Muscle layer of colon (tissue), 2 donors: ENCODE measurements around the gene TM9SF2.

Experiments used
- H3K27ac ChIP-seq: one replicate; pipeline ENCODE4 v1.7.0; 2013; ENCODE audit warnings: low read depth, mild to moderate bottlenecking, low read length, moderate library complexity
- H3K27me3 ChIP-seq, 2 donors: one replicate each; pipeline ENCODE4 v1.7.0; 2013; ENCODE audit warnings: low read length in 2 of 2, mild to moderate bottlenecking in 2 of 2; ENCODE audit not compliant: insufficient read depth in 2 of 2, control insufficient read depth in 1 of 2
- H3K36me3 ChIP-seq: one replicate; pipeline ENCODE4 v1.7.0; 2013; ENCODE audit warnings: mild to moderate bottlenecking, low read length; ENCODE audit not compliant: insufficient read depth
- H3K4me1 ChIP-seq: one replicate; pipeline ENCODE4 v1.7.0; 2013; ENCODE audit warnings: mild to moderate bottlenecking, low read length; ENCODE audit not compliant: insufficient read depth
- H3K4me3 ChIP-seq, 2 donors: one replicate each; pipeline ENCODE4 v1.7.0; 2013; ENCODE audit warnings: low read length in 2 of 2, low read depth in 1 of 2, mild to moderate bottlenecking in 1 of 2, moderate library complexity in 1 of 2
- H3K9ac ChIP-seq: one replicate; pipeline ENCODE4 v1.7.0; 2013; ENCODE audit warnings: low read length
- H3K9me3 ChIP-seq: one replicate; pipeline ENCODE4 v1.7.0; 2013; ENCODE audit warnings: mild to moderate bottlenecking, low read length
- donor health status: abdominal sarcoma.
- donor health status: Adenocarcinoma of cecum.

Gene TM9SF2

GRCh38 chr13:99516153-99516929 is 15.1 kb downstream of the TM9SF2 start:
- H3K27me3 ChIP-seq, result no peaks in the 10 kb centered on the region
- no peak overlapping the region for H3K9ac ChIP-seq
- peaks cover 12% of the 10 kb centered on the region for H3K36me3 ChIP-seq
- H3K9me3 ChIP-seq, result no peaks in the 10 kb centered on the region
- no peak overlapping the region for H3K4me3 ChIP-seq
- H3K27ac ChIP-seq, result no peak overlapping the region
- H3K4me1 ChIP-seq, result peaks cover 17% of the 10 kb centered on the region

- Histone ChIP-seq H3K4me1 (peaks cover 6% of the 10 kb centered on the region), H3K27ac (no peak overlapping the region), H3K4me3 (no peak overlapping the region), H3K9ac (no peak overlapping the region), H3K27me3 (no peaks in the 10 kb centered on the region), H3K36me3 (peaks cover 22% of the 10 kb centered on the region), H3K9me3 (no peaks in the 10 kb centered on the region)
These were observed 16.3 kb downstream of the TM9SF2 start for GRCh38 chr13:99517577-99517976.

DNA sequence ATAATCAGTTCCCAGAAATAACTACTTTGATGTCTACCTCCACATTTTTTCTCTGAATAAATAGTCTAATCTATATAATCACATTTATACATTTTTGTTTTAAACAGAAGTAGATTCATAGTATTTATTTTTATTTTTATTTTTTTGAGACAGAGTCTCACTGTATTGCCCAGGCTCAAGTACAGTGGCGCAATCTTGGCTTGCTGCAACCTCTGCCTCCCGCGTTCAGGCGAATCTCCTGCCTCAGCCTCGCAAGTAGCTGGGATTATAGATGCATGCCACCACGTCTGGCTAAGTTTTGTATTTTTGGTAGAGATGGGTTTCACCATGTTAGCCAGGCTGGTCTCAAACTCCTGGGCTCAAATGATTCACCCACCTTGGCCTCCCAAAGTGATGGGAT is 16.7 kb downstream of the TM9SF2 start:
- no peaks in the 10 kb centered on the region for H3K27me3 ChIP-seq
- H3K36me3 ChIP-seq, result peaks cover 27% of the 10 kb centered on the region
- no peak overlapping the region for H3K9ac ChIP-seq

GRCh38 chr13:99522298-99522697 is 21.0 kb downstream of the TM9SF2 start:
- Histone ChIP-seq H3K4me3 (no peak overlapping the region), H3K27me3 (no peaks in the 10 kb centered on the region), H3K9me3 (no peaks in the 10 kb centered on the region), H3K4me1 (no peaks in the 10 kb centered on the region), H3K36me3 (peaks cover 36% of the 10 kb centered on the region), H3K27ac (no peak overlapping the region), H3K9ac (no peak overlapping the region)

More for the DNA sequence above, 16.7 kb downstream of the TM9SF2 start:
- H3K27ac ChIP-seq, result no peak overlapping the region
- H3K4me1 ChIP-seq, result peaks cover 6% of the 10 kb centered on the region
- no peak overlapping the region for H3K4me3 ChIP-seq
- H3K9me3 ChIP-seq, result no peaks in the 10 kb centered on the region

- Histone ChIP-seq H3K9ac (no peak overlapping the region), H3K27me3 (no peaks in the 10 kb centered on the region), H3K4me3 (no peak overlapping the region), H3K9me3 (no peaks in the 10 kb centered on the region), H3K27ac (no peak overlapping the region), H3K36me3 (peaks cover 32% of the 10 kb centered on the region), H3K4me1 (no peaks in the 10 kb centered on the region)
These were observed 22.6 kb downstream of the TM9SF2 start for GRCh38 chr13:99523838-99524237.

GRCh38 chr13:99525967-99526366 is 24.7 kb downstream of the TM9SF2 start:
- H3K9me3 ChIP-seq, result no peaks in the 10 kb centered on the region
- no peak overlapping the region for H3K9ac ChIP-seq
- H3K27me3 ChIP-seq, result no peaks in the 10 kb centered on the region
- H3K4me1 ChIP-seq, result no peaks in the 10 kb centered on the region
- H3K27ac ChIP-seq, result no peak overlapping the region
- no peak overlapping the region for H3K4me3 ChIP-seq
- peaks cover 35% of the 10 kb centered on the region for H3K36me3 ChIP-seq

DNA sequence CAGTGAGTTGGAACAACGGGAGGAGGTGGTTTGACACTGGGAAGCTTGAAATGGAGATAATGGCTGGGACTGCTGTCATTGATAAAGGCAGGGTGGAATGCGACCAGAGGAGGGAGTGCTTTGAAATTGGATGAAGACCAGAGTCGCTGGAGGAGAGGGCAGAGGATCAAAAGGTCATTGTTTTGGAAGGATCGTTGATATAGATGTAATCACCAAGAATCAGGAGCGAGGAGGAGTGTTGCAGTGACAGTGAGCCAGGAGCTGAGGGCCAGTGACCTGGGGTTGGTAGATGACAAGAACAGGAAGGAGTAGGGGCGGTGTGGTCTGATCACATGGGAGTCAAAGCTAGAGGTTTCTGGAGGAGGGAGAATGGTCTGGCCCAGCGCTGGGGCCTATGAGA is 25.3 kb downstream of the TM9SF2 start:
- no peaks in the 10 kb centered on the region for H3K4me1 ChIP-seq
- no peaks in the 10 kb centered on the region for H3K27me3 ChIP-seq
- no peak overlapping the region for H3K4me3 ChIP-seq
- H3K9ac ChIP-seq, result no peak overlapping the region
- no peak overlapping the region for H3K27ac ChIP-seq
- H3K36me3 ChIP-seq, result peaks cover 31% of the 10 kb centered on the region
- H3K9me3 ChIP-seq, result no peaks in the 10 kb centered on the region

DNA sequence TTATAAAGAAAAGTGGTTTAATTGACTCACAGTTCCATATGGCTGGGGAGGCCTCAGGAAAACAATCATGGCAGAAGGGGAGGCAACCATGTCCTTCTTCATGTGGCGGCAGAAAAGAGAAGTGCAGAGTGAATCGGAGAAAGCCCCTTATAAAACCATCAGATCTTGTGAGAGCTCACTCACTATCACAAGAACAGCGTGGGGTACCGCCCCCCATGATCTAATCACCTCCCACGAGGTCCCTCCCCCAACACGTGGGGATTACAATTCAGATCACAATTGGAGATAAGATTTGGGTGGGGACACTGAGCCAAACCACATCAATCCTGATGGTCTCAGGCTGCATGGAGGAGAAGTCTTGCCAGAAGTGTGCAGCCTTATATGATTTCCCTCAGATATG is 26.0 kb downstream of the TM9SF2 start:
- H3K9me3 ChIP-seq, result no peaks in the 10 kb centered on the region
- no peaks in the 10 kb centered on the region for H3K27me3 ChIP-seq
- no peaks in the 10 kb centered on the region for H3K4me1 ChIP-seq
- no peak overlapping the region for H3K9ac ChIP-seq
- H3K27ac ChIP-seq, result no peak overlapping the region
- no peak overlapping the region for H3K4me3 ChIP-seq
- peaks cover 25% of the 10 kb centered on the region for H3K36me3 ChIP-seq

DNA sequence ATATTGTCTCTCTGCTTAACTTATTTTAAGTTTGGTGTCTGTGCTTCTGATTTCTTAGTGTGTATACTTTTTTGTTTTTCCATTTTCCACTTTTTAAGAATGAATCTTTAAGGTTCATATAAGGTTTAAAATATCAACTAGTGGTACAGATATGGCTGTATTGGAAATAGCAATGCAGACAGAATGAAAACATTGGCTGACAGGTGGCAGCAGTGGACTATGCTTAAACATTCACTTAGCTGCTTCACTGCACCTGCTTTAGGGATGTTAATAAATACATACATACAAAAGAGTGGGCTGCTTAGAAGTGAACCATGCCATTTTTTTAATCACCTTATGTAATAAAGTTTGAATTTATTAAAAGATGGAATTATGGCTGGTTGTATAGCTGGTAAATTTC is 27.3 kb downstream of the TM9SF2 start:
- Histone ChIP-seq H3K36me3 (peaks cover 12% of the 10 kb centered on the region), H3K4me1 (no peaks in the 10 kb centered on the region), H3K27ac (no peak overlapping the region), H3K9me3 (no peaks in the 10 kb centered on the region), H3K9ac (no peak overlapping the region), H3K27me3 (no peaks in the 10 kb centered on the region), H3K4me3 (no peak overlapping the region)

GRCh38 chr13:99536023-99536422 is 34.8 kb downstream of the TM9SF2 start:
- Histone ChIP-seq H3K9me3 (no peaks in the 10 kb centered on the region), H3K27me3 (no peaks in the 10 kb centered on the region), H3K27ac (no peak overlapping the region), H3K4me3 (no peak overlapping the region), H3K9ac (no peak overlapping the region), H3K4me1 (no peaks in the 10 kb centered on the region), H3K36me3 (peaks cover 6% of the 10 kb centered on the region)

- H3K36me3 ChIP-seq, result peaks cover 30% of the 10 kb centered on the region
These were observed 39.3 kb downstream of the TM9SF2 start for GRCh38 chr13:99540530-99540929.

DNA sequence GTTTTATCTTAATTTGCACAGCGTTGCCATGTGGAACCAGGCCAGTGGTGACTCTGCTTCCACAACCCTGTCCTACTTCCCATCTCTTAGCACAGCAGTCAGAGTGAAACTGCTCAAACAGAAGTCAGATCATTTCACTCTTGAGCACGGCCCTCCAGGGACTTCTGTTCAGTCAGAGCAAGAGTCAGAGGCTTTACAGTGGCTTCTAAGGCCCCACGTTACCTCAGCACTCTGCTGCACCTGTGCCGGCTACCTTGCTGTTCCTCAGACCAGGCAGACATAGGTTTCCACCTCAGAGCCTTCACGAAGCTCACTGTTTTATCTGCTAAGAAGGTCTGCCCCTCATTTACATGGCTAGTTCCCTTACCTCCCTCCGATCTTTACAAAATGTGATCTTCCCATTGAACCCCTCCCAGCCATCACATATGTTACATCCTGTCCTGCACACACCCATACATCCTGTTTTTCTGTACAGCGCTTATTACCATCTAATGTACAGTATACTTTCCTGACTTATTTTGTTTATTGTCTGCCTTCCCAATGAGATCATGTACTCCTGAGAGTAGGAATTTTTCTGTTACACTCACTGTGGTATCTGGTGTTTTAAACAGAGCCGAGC is 41.6 kb downstream of the TM9SF2 start:
- H3K4me3 ChIP-seq, result no peak overlapping the region
- peaks cover 3% of the 10 kb centered on the region for H3K4me1 ChIP-seq
- no peaks in the 10 kb centered on the region for H3K27me3 ChIP-seq
- no peak overlapping the region for H3K9ac ChIP-seq
- H3K36me3 ChIP-seq, result peaks cover 50% of the 10 kb centered on the region
- H3K9me3 ChIP-seq, result no peaks in the 10 kb centered on the region
- H3K27ac ChIP-seq, result no peak overlapping the region

More at GRCh38 chr13:99540530-99540929, 39.3 kb downstream of the TM9SF2 start:
- no peaks in the 10 kb centered on the region for H3K4me1 ChIP-seq
- H3K27me3 ChIP-seq, result no peaks in the 10 kb centered on the region
- H3K9ac ChIP-seq, result no peak overlapping the region
- H3K4me3 ChIP-seq, result no peak overlapping the region
- no peaks in the 10 kb centered on the region for H3K9me3 ChIP-seq
- no peak overlapping the region for H3K27ac ChIP-seq
